Measurements from ENCODE around the gene BTNL2. TPM values are rescaled to one million over a fixed set of nuclear protein-coding genes. Genes with fewer than 3 reads are reported as not detected.

BTNL2 gene
- total RNA-seq, 4 donors from 2014 or later: 3.6 to 3.8 TPM; not detected in 2

GRCh38 chr6:32442977-32443552, 36.1 kb upstream of the BTNL2 start:
- Histone ChIP-seq H3K4me3 (peak overlapping the region in 1 of 4 donors; percentile 51), H3K4me1 (no peaks in the 10 kb centered on the region), H3K27me3 (no peaks in the 10 kb centered on the region), H3K9me3 (no peaks in the 10 kb centered on the region), H3K27ac (no peak overlapping the region), H3K36me3 (peaks cover 0 to 9% (median 0%) of the 10 kb centered on the region in 3 donors)
- TF ChIP-seq POLR2A (IDR thresholded peaks at IDR 0.05): no peak
- no peak for TF ChIP-seq CTCF (IDR thresholded peaks at IDR 0.05)
- no peak for DNase-seq

GRCh38 chr6:32442243-32442667, 35.3 kb upstream of the BTNL2 start:
- Histone ChIP-seq H3K4me1 (no peaks in the 10 kb centered on the region), H3K27ac (peak overlapping the region in 1 of 4 donors; percentile 78), H3K36me3 (peaks cover 0 to 9% (median 0%) of the 10 kb centered on the region in 3 donors), H3K4me3 (peak overlapping the region in 2 of 4 donors; percentile 51), H3K27me3 (no peaks in the 10 kb centered on the region), H3K9me3 (no peaks in the 10 kb centered on the region)
- DNase-seq: no peak
- TF ChIP-seq POLR2A (IDR thresholded peaks at IDR 0.05) (no peak), CTCF (IDR thresholded peaks at IDR 0.05) (no peak)

- peak; percentile 79 to 81 for TF ChIP-seq POLR2A (IDR thresholded peaks at IDR 0.05)
- TF ChIP-seq CTCF (IDR thresholded peaks at IDR 0.05): no peak
- Histone ChIP-seq H3K4me1 (no peaks in the 10 kb centered on the region), H3K9me3 (no peaks in the 10 kb centered on the region), H3K36me3 (peaks cover 0 to 9% (median 0%) of the 10 kb centered on the region in 3 donors), H3K4me3 (peak within 1 kb of the TSS; percentile 51 to 71 (median 53)), H3K27me3 (no peaks in the 10 kb centered on the region), H3K27ac (peak within 1 kb of the TSS; percentile 63 to 86 (median 80))
- DNase-seq: peak; percentile 41 to 60 (median 42)
Measured at GRCh38 chr6:32439602-32440214, 32.7 kb upstream of the BTNL2 start, which contains the start of gene HLA-DRA. Gene HLA-DRA, plus strand, starts transcription at chr6:32439887. Its CDS starts 64 bp downstream, at chr6:32439951.

GRCh38 chr6:32439139-32439538, 32.2 kb upstream of the BTNL2 start:
- peaks cover 0 to 9% (median 0%) of the 10 kb centered on the region in 3 donors for H3K36me3 ChIP-seq
- H3K9me3 ChIP-seq: no peaks in the 10 kb centered on the region
- TF ChIP-seq CTCF (IDR thresholded peaks at IDR 0.05) (no peak), POLR2A (IDR thresholded peaks at IDR 0.05) (no peak)
- H3K27ac ChIP-seq: peak overlapping the region; percentile 6 to 86 (median 67)
- H3K4me1 ChIP-seq: no peaks in the 10 kb centered on the region
- no peaks in the 10 kb centered on the region for H3K27me3 ChIP-seq
- DNase-seq: no peak
- H3K4me3 ChIP-seq: no peak overlapping the region

GRCh38 chr6:32436995-32437836, 30.2 kb upstream of the BTNL2 start:
- Histone ChIP-seq H3K4me1 (no peaks in the 10 kb centered on the region), H3K4me3 (no peak overlapping the region), H3K27me3 (no peaks in the 10 kb centered on the region), H3K36me3 (no peaks in the 10 kb centered on the region), H3K27ac (peak overlapping the region; percentile 23 to 86 (median 54)), H3K9me3 (no peaks in the 10 kb centered on the region)
- TF ChIP-seq CTCF (IDR thresholded peaks at IDR 0.05) (peak in 1 of 6 experiments; percentile 12), POLR2A (IDR thresholded peaks at IDR 0.05) (no peak)
- no peak for DNase-seq
